ENCODE results near the gene TP53I11.

TP53I11 gene

GRCh38 chr11:44978274-44978960, 27.7 kb upstream of the TP53I11 start:
- no peak for DNase-seq (ENCODE audit: low read depth)

- no peak for DNase-seq (ENCODE audit: low read depth)
These were observed 26.9 kb upstream of the TP53I11 start for GRCh38 chr11:44977493-44977984.

GRCh38 chr11:44976576-44976975, 25.9 kb upstream of the TP53I11 start:
- DNase-seq (ENCODE audit: low read depth), result no peak

- DNase-seq (ENCODE audit: low read depth), result no peak
These were observed 23.8 kb upstream of the TP53I11 start for GRCh38 chr11:44974402-44975000.

- DNase-seq (ENCODE audit: low read depth), result no peak
These were observed 23.1 kb upstream of the TP53I11 start for GRCh38 chr11:44973632-44974401.

GRCh38 chr11:44972746-44973435, 22.2 kb upstream of the TP53I11 start:
- DNase-seq (ENCODE audit: low read depth), result no peak

GRCh38 chr11:44971185-44971584, 20.5 kb upstream of the TP53I11 start:
- no peak for DNase-seq (ENCODE audit: low read depth)

GRCh38 chr11:44970293-44970692, 19.6 kb upstream of the TP53I11 start:
- no peak for DNase-seq (ENCODE audit: low read depth)

GRCh38 chr11:44969651-44970252, 19.1 kb upstream of the TP53I11 start:
- DNase-seq (ENCODE audit: low read depth), result no peak

- no peak for DNase-seq (ENCODE audit: low read depth)
These were observed 17.8 kb upstream of the TP53I11 start for GRCh38 chr11:44968510-44968909.

- DNase-seq (ENCODE audit: low read depth), result no peak
These were observed 17.3 kb upstream of the TP53I11 start for GRCh38 chr11:44967930-44968496.

- no peak for DNase-seq (ENCODE audit: low read depth)
These were observed 16.0 kb upstream of the TP53I11 start for GRCh38 chr11:44966694-44967093.

GRCh38 chr11:44964526-44965209, 14.0 kb upstream of the TP53I11 start:
- no peak for DNase-seq (ENCODE audit: low read depth)

GRCh38 chr11:44963948-44964347, 13.3 kb upstream of the TP53I11 start:
- no peak for DNase-seq (ENCODE audit: low read depth)

- no peak for DNase-seq (ENCODE audit: low read depth)
These were observed 12.5 kb upstream of the TP53I11 start for GRCh38 chr11:44963136-44963535.

- DNase-seq (ENCODE audit: low read depth), result no peak
These were observed 11.8 kb upstream of the TP53I11 start for GRCh38 chr11:44962464-44962863.

GRCh38 chr11:44960200-44960845, 9.6 kb upstream of the TP53I11 start:
- no peak for DNase-seq (ENCODE audit: low read depth)

- no peak for DNase-seq (ENCODE audit: low read depth)
These were observed 8.4 kb upstream of the TP53I11 start for GRCh38 chr11:44959064-44959463.

GRCh38 chr11:44957776-44958564, 7.3 kb upstream of the TP53I11 start:
- no peak for DNase-seq (ENCODE audit: low read depth)

GRCh38 chr11:44957040-44957515, 6.4 kb upstream of the TP53I11 start:
- no peak for DNase-seq (ENCODE audit: low read depth)
